Measurements from ENCODE around the gene ME2.

GRCh38 chr18:50935493-50936191 is 56.7 kb downstream of the ME2 start:
- TF ChIP-seq EZH2 (IDR thresholded peaks at IDR 0.05) (no peak), CTCF (IDR thresholded peaks at IDR 0.05 in 2 of 3, conservative IDR thresholded peaks at IDR 0.05 in 1 of 3; ENCODE audit: borderline replicate concordance in 1 of 3, insufficient read depth in 1 of 3, low read depth in 2 of 3, low read length in 2 of 3) (no peak), REST (IDR thresholded peaks at IDR 0.05; ENCODE audit: low read depth) (no peak), EZH2phosphoT487 (IDR thresholded peaks at IDR 0.05; ENCODE audit: borderline replicate concordance) (no peak), SRF (IDR thresholded peaks at IDR 0.05; ENCODE audit: low read depth) (no peak), POLR2A (IDR thresholded peaks at IDR 0.05; ENCODE audit: borderline replicate concordance, extremely low read depth, insufficient read depth, insufficient read length) (no peak), FOSL1 (IDR thresholded peaks at IDR 0.05; ENCODE audit: low read depth) (no peak), SP1 (IDR thresholded peaks at IDR 0.05; ENCODE audit: low read depth) (no peak)
- TF ChIP-seq, protein P1, sequence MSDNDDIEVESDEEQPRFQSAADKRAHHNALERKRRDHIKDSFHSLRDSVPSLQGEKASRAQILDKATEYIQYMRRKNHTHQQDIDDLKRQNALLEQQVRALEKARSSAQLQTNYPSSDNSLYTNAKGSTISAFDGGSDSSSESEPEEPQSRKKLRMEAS (IDR thresholded peaks at IDR 0.05): no peak

Measured in HCT116 (cell line).